Erythroblast (primary cell): ENCODE data around the gene GLOD4.

Experiments
- GATA1 ChIP-seq: IDR thresholded peaks from 2 replicates; pipeline ENCODE4 v1.6.1; 2011; ENCODE audit warnings: low read depth, mild to moderate bottlenecking, control low read depth, low read length, moderate library complexity
- POLR2A ChIP-seq: IDR thresholded peaks from 2 replicates; pipeline ENCODE4 v1.6.1; 2011; ENCODE audit warnings: mild to moderate bottlenecking, low read length

DNA sequence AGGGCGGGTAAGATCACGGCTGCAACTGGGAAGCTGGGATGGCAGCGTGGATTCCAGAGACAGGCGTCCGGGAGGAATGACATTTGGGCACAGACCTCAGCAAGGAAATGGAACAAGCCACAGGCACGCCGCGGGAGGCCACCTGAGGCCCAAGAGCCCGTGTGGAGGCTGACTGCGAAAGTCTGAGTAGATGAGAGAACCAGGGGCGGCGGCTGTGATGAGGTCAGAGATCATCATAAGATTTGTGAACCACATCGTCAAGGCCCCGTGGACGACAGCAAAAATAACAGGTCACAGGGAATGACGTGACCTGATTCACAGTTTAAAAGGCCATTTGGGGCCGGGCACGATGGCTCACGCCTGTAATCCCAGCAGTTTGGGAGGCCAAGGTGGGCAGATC, 48.3 kb upstream of the GLOD4 start:
- TF ChIP-seq POLR2A (no peak), GATA1 (no peak)
